HG03066 (cell line): ENCODE data around the gene BDKRB2.

Experiments used
- ATAC-seq: cut with Tn5 transposase; IDR thresholded peaks from one replicate; pipeline ENCODE4 v1.9.1; 2021; ENCODE audit warnings: low read depth; ENCODE audit not compliant: unreplicated experiment

BDKRB2 gene

GRCh38 chr14:96268431-96269358 lies 64.1 kb downstream of the BDKRB2 start:
- no peak for ATAC-seq

- no peak for ATAC-seq
Observed at GRCh38 chr14:96269359-96269710, 64.7 kb downstream of the BDKRB2 start.

GRCh38 chr14:96270565-96271420 lies 66.2 kb downstream of the BDKRB2 start:
- ATAC-seq: no peak

- ATAC-seq: no peak
Observed at GRCh38 chr14:96271421-96271762, 66.8 kb downstream of the BDKRB2 start.

- no peak for ATAC-seq
Observed at GRCh38 chr14:96272777-96273473, 68.3 kb downstream of the BDKRB2 start.

GRCh38 chr14:96273629-96274028 lies 69.0 kb downstream of the BDKRB2 start:
- no peak for ATAC-seq

- ATAC-seq: no peak
Observed at GRCh38 chr14:96274122-96274521, 69.5 kb downstream of the BDKRB2 start.

GRCh38 chr14:96274543-96274942 lies 69.9 kb downstream of the BDKRB2 start:
- no peak for ATAC-seq

- no peak for ATAC-seq
Observed at GRCh38 chr14:96275177-96276112, 70.8 kb downstream of the BDKRB2 start.

GRCh38 chr14:96277890-96278289 lies 73.3 kb downstream of the BDKRB2 start:
- no peak for ATAC-seq

- ATAC-seq: no peak
Observed at GRCh38 chr14:96279564-96279963, 74.9 kb downstream of the BDKRB2 start.

GRCh38 chr14:96280104-96280503 lies 75.5 kb downstream of the BDKRB2 start:
- no peak for ATAC-seq

- ATAC-seq: no peak
Observed at GRCh38 chr14:96281486-96281885, 76.8 kb downstream of the BDKRB2 start.

- ATAC-seq: no peak
Observed at GRCh38 chr14:96284008-96284407, 79.4 kb downstream of the BDKRB2 start.

GRCh38 chr14:96284430-96284829 lies 79.8 kb downstream of the BDKRB2 start:
- no peak for ATAC-seq

- no peak for ATAC-seq
Observed at GRCh38 chr14:96285667-96286066, 81.0 kb downstream of the BDKRB2 start.

- no peak for ATAC-seq
Observed at GRCh38 chr14:96286251-96286650, 81.6 kb downstream of the BDKRB2 start.

- no peak for ATAC-seq
Observed at GRCh38 chr14:96287856-96288255, 83.2 kb downstream of the BDKRB2 start.
